Measurements from ENCODE around the gene SLC12A3.

Gene SLC12A3

DNA sequence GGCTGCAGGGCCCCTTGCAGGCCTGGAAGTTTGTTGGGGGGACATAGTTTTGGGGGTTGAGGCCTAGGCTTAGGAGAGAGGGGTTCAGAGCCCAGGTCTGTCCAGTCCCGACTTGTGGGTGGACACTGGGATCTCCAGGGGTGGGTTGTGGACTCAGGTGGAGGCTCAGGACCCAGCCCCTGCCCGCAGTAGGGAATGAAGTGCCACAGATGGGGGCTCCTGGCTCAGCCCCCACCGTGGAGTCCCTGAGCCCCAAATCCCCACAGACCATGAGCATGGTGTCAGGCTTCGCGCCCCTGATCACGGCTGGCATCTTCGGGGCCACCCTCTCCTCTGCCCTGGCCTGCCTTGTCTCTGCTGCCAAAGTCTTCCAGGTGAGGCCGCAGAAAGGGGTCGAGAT is 14.3 kb downstream of the SLC12A3 start (continued):
- TF ChIP-seq, protein P1, sequence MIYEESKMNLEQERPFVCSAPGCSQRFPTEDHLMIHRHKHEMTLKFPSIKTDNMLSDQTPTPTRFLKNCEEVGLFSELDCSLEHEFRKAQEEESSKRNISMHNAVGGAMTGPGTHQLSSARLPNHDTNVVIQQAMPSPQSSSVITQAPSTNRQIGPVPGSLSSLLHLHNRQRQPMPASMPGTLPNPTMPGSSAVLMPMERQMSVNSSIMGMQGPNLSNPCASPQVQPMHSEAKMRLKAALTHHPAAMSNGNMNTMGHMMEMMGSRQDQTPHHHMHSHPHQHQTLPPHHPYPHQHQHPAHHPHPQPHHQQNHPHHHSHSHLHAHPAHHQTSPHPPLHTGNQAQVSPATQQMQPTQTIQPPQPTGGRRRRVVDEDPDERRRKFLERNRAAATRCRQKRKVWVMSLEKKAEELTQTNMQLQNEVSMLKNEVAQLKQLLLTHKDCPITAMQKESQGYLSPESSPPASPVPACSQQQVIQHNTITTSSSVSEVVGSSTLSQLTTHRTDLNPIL (CRISPR knock-in tag; IDR thresholded peaks at IDR 0.05; ENCODE audit: low read depth), result no peak
- no peak for TF ChIP-seq ARNTL (CRISPR knock-in tag; IDR thresholded peaks at IDR 0.05; ENCODE audit: borderline replicate concordance, low read depth)
- TF ChIP-seq ZC3H10 (CRISPR knock-in tag; IDR thresholded peaks at IDR 0.05), result no peak
- TF ChIP-seq ESRRG (CRISPR knock-in tag; IDR thresholded peaks at IDR 0.05), result no peak
- TF ChIP-seq ZNF8 (CRISPR knock-in tag; IDR thresholded peaks at IDR 0.05), result no peak

- TF ChIP-seq ISL1 (CRISPR knock-in tag; IDR thresholded peaks at IDR 0.05) (no peak), CSDC2 (CRISPR knock-in tag; IDR thresholded peaks at IDR 0.05) (no peak), PPARA (CRISPR knock-in tag; IDR thresholded peaks at IDR 0.05; ENCODE audit: borderline replicate concordance) (no peak), CSRNP3 (CRISPR knock-in tag; IDR thresholded peaks at IDR 0.05) (no peak), POU6F1 (CRISPR knock-in tag; IDR thresholded peaks at IDR 0.05; ENCODE audit: borderline replicate concordance, low read depth) (no peak), ESRRG (CRISPR knock-in tag; IDR thresholded peaks at IDR 0.05) (no peak), TCF4 (CRISPR knock-in tag; IDR thresholded peaks at IDR 0.05; ENCODE audit: borderline replicate concordance) (no peak), GLIS3 (CRISPR knock-in tag; IDR thresholded peaks at IDR 0.05) (no peak), ZNF70 (CRISPR knock-in tag; IDR thresholded peaks at IDR 0.05) (no peak), BACH2 (CRISPR knock-in tag; IDR thresholded peaks at IDR 0.05; ENCODE audit: borderline replicate concordance) (no peak), ZC3H10 (CRISPR knock-in tag; IDR thresholded peaks at IDR 0.05) (no peak), OSR1 (CRISPR knock-in tag; IDR thresholded peaks at IDR 0.05) (no peak), ARNTL (CRISPR knock-in tag; IDR thresholded peaks at IDR 0.05; ENCODE audit: borderline replicate concordance, low read depth) (no peak), ZNF8 (CRISPR knock-in tag; IDR thresholded peaks at IDR 0.05) (no peak), SNAI2 (CRISPR knock-in tag; IDR thresholded peaks at IDR 0.05) (no peak), ZNF565 (CRISPR knock-in tag; conservative IDR thresholded peaks at IDR 0.05; ENCODE audit: low read depth) (no peak), ZFP3 (CRISPR knock-in tag; IDR thresholded peaks at IDR 0.05) (no peak), ZFP30 (CRISPR knock-in tag; IDR thresholded peaks at IDR 0.05) (no peak)
- TF ChIP-seq, protein P1 (CRISPR knock-in tag; IDR thresholded peaks at IDR 0.05; ENCODE audit: low read depth), result no peak
- no peak for ATAC-seq
Measured at GRCh38 chr16:56880176-56880575, 15.2 kb downstream of the SLC12A3 start.

- TF ChIP-seq, protein P2, sequence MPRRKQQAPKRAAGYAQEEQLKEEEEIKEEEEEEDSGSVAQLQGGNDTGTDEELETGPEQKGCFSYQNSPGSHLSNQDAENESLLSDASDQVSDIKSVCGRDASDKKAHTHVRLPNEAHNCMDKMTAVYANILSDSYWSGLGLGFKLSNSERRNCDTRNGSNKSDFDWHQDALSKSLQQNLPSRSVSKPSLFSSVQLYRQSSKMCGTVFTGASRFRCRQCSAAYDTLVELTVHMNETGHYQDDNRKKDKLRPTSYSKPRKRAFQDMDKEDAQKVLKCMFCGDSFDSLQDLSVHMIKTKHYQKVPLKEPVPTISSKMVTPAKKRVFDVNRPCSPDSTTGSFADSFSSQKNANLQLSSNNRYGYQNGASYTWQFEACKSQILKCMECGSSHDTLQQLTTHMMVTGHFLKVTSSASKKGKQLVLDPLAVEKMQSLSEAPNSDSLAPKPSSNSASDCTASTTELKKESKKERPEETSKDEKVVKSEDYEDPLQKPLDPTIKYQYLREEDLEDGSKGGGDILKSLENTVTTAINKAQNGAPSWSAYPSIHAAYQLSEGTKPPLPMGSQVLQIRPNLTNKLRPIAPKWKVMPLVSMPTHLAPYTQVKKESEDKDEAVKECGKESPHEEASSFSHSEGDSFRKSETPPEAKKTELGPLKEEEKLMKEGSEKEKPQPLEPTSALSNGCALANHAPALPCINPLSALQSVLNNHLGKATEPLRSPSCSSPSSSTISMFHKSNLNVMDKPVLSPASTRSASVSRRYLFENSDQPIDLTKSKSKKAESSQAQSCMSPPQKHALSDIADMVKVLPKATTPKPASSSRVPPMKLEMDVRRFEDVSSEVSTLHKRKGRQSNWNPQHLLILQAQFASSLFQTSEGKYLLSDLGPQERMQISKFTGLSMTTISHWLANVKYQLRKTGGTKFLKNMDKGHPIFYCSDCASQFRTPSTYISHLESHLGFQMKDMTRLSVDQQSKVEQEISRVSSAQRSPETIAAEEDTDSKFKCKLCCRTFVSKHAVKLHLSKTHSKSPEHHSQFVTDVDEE (CRISPR knock-in tag; IDR thresholded peaks at IDR 0.05), result no peak
- TF ChIP-seq SNAI2 (CRISPR knock-in tag; IDR thresholded peaks at IDR 0.05), result no peak
- ATAC-seq, result no peak
Measured at GRCh38 chr16:56880685-56881084, 15.7 kb downstream of the SLC12A3 start.

Measured in SK-N-SH treated with all-trans-retinoic acid at 6 μM for 48 hours (cell line).